Smooth muscle cell (in vitro differentiated cells): ENCODE results near the gene TM7SF2. TPM values are rescaled to one million over a fixed set of nuclear protein-coding genes. Genes with fewer than 3 reads are reported as not detected.

Experiments
- DNase-seq: peaks from one replicate; lab custom pipeline; 2025; ENCODE audit not compliant: unreplicated experiment; lab: John Stamatoyannopoulos, UW
- H2AFZ ChIP-seq: fragments of 200-600 bp; sonication (generic); 2 replicates; pipeline ENCODE4 v1.6.0; 2016; ENCODE audit warnings: antibody characterized with exemption, low read depth, mild to moderate bottlenecking
- H3F3A ChIP-seq: fragments of 200-600 bp; sonication (generic); 2 replicates; pipeline ENCODE4 v1.6.0; 2017; ENCODE audit warnings: antibody characterized with exemption, low read depth
- H3K27ac ChIP-seq: fragments of 200-600 bp; sonication (generic); 2 replicates; pipeline ENCODE4 v1.5.1; 2016; ENCODE audit warnings: low read depth, mild to moderate bottlenecking
- H3K27me3 ChIP-seq: fragments of 200-600 bp; sonication (generic); 2 replicates; pipeline ENCODE4 v1.6.1; 2016; ENCODE audit warnings: low read depth, mild to moderate bottlenecking
- H3K36me3 ChIP-seq: fragments of 200-600 bp; sonication (generic); 2 replicates; pipeline ENCODE4 v1.5.1; 2016; ENCODE audit warnings: low read depth
- H3K4me1 ChIP-seq: fragments of 200-600 bp; sonication (generic); 2 replicates; pipeline ENCODE4 v1.5.1; 2016; ENCODE audit warnings: low read depth
- H3K4me2 ChIP-seq: fragments of 200-600 bp; sonication (generic); 2 replicates; pipeline ENCODE4 v1.6.0; 2016; ENCODE audit warnings: mild to moderate bottlenecking
- H3K4me3 ChIP-seq: fragments of 200-600 bp; sonication (generic); 2 replicates; pipeline ENCODE4 v1.5.1; 2016; ENCODE audit warnings: mild to moderate bottlenecking
- H3K79me2 ChIP-seq: fragments of 200-600 bp; sonication (generic); 2 replicates; pipeline ENCODE4 v1.6.0; 2016; ENCODE audit warnings: low read depth, mild to moderate bottlenecking
- H3K9ac ChIP-seq: fragments of 200-600 bp; sonication (generic); 2 replicates; pipeline ENCODE4 v1.6.0; 2016; ENCODE audit warnings: low read depth
- H3K9me3 ChIP-seq: fragments of 200-600 bp; sonication (generic); replicated peaks from 2 replicates; pipeline ENCODE4 v1.5.1; 2016; ENCODE audit warnings: low read depth
- H4K20me1 ChIP-seq: fragments of 200-600 bp; sonication (generic); 2 replicates; pipeline ENCODE4 v1.6.0; 2016; ENCODE audit warnings: low read depth
- CTCF ChIP-seq: fragments of 200-600 bp; sonication (generic); IDR thresholded peaks from 2 replicates; pipeline ENCODE4 v1.5.1; 2017; ENCODE audit warnings: borderline replicate concordance, mild to moderate bottlenecking, antibody characterized with exemption; ENCODE audit not compliant: insufficient read depth, poor library complexity, severe bottlenecking
- WGBS: methylation state at CpG from one replicate; pipeline ENCODE4 v1.1.7; 2016; ENCODE audit warnings: low lambda C conversion rate; 5-methylcytosine and 5-hydroxymethylcytosine counted together
- polyA plus RNA-seq: library from polyadenylated mRNA; unstranded; fragments of >200 nt; fragmentation: Nextera tagmentation; extraction: Ambion mirVana; gene quantifications from 2 replicates; pipeline ENCODE4 v1.2.1, GENCODE V29; 2016
- total RNA-seq: library from RNA; depleted of rRNA; stranded (reverse); fragments of >200 nt; gene quantifications from 2 replicates; pipeline ENCODE4 v1.2.3, GENCODE V29; 2014

Gene TM7SF2
- total and polyA plus RNA-seq, 2 experiments from 2014 or later, result 16.8 to 17.4 TPM

- Histone ChIP-seq H2AFZ (no peak overlapping the region), H3K27me3 (no peaks in the 10 kb centered on the region), H3K4me3 (no peak overlapping the region), H3K4me2 (no peak overlapping the region), H3K9me3 (no peaks in the 10 kb centered on the region), H3K27ac (no peak overlapping the region), H3K4me1 (peaks cover 5% of the 10 kb centered on the region), H4K20me1 (peaks cover 30% of the 10 kb centered on the region), H3K79me2 (peaks cover 18% of the 10 kb centered on the region), H3K36me3 (no peaks in the 10 kb centered on the region), H3F3A (peaks cover 20% of the 10 kb centered on the region), H3K9ac (no peak overlapping the region)
- TF ChIP-seq CTCF, result no peak
- DNase-seq, result no peak
- 98% methylated on average over 19 of the region's 19 CpGs for WGBS
Measured at GRCh38 chr11:65130631-65131416, 19.2 kb downstream of the TM7SF2 start.

- Histone ChIP-seq H4K20me1 (peaks cover 30% of the 10 kb centered on the region), H3K79me2 (peaks cover 18% of the 10 kb centered on the region), H3K36me3 (no peaks in the 10 kb centered on the region), H3K4me2 (no peak overlapping the region), H3K9ac (no peak overlapping the region), H3K27ac (no peak overlapping the region), H3K4me1 (peaks cover 5% of the 10 kb centered on the region), H3K27me3 (no peaks in the 10 kb centered on the region), H2AFZ (no peak overlapping the region), H3K9me3 (no peaks in the 10 kb centered on the region), H3K4me3 (no peak overlapping the region), H3F3A (peaks cover 19% of the 10 kb centered on the region)
- 87% methylated on average over 3 of the region's 3 CpGs for WGBS
- no peak for DNase-seq
- no peak for TF ChIP-seq CTCF
Measured at GRCh38 chr11:65131417-65131776, 19.7 kb downstream of the TM7SF2 start.

GRCh38 chr11:65131895-65132237 lies 20.2 kb downstream of the TM7SF2 start:
- H3F3A ChIP-seq, result peaks cover 14% of the 10 kb centered on the region
- WGBS, result 91% methylated on average over 6 of the region's 6 CpGs
- H3K9me3 ChIP-seq, result no peaks in the 10 kb centered on the region
- H3K9ac ChIP-seq, result no peak overlapping the region
- DNase-seq, result no peak
- peaks cover 18% of the 10 kb centered on the region for H3K79me2 ChIP-seq
- H3K4me3 ChIP-seq, result no peak overlapping the region
- H3K4me2 ChIP-seq, result no peak overlapping the region
- H3K27ac ChIP-seq, result no peak overlapping the region
- peaks cover 5% of the 10 kb centered on the region for H3K4me1 ChIP-seq
- no peaks in the 10 kb centered on the region for H3K36me3 ChIP-seq
- TF ChIP-seq CTCF, result no peak
- H2AFZ ChIP-seq, result no peak overlapping the region
- no peaks in the 10 kb centered on the region for H3K27me3 ChIP-seq
- peaks cover 30% of the 10 kb centered on the region for H4K20me1 ChIP-seq
